ENCODE data around the gene FOXE1.

Gene FOXE1

DNA sequence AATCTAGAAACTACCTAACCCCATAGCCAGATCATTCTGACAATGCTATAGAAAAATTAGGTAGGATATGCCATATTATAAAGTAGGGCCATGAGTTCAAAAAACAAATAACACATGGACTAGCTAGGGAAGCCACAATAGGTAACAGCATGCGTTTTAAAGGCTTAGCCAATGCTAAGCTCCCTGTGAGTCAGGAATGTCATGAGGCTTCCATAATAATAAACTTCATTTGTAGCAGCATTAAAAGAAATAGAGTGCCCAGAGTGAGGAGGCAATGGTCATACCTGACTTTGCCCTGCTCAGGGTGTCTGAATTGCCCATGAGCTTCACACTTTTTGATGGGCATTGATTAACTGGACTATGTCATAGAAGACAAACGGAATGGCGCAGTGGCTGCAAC lies 15.8 kb downstream of the FOXE1 start:
- no peak for DNase-seq (ENCODE audit: low read depth in 1 of 2, low spot score in 1 of 2)
- Histone ChIP-seq H3K27me3 (ENCODE audit: insufficient read depth, poor library complexity, severe bottlenecking) (no peaks in the 10 kb centered on the region), H3K4me3 (replicated peaks; ENCODE audit: insufficient read depth, low read length) (no peak overlapping the region), H3K27ac (replicated peaks) (no peak overlapping the region)
- TF ChIP-seq, protein P1, sequence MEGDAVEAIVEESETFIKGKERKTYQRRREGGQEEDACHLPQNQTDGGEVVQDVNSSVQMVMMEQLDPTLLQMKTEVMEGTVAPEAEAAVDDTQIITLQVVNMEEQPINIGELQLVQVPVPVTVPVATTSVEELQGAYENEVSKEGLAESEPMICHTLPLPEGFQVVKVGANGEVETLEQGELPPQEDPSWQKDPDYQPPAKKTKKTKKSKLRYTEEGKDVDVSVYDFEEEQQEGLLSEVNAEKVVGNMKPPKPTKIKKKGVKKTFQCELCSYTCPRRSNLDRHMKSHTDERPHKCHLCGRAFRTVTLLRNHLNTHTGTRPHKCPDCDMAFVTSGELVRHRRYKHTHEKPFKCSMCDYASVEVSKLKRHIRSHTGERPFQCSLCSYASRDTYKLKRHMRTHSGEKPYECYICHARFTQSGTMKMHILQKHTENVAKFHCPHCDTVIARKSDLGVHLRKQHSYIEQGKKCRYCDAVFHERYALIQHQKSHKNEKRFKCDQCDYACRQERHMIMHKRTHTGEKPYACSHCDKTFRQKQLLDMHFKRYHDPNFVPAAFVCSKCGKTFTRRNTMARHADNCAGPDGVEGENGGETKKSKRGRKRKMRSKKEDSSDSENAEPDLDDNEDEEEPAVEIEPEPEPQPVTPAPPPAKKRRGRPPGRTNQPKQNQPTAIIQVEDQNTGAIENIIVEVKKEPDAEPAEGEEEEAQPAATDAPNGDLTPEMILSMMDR (IDR thresholded peaks at IDR 0.05; ENCODE audit: insufficient read depth, low read length) = no peak
- TF ChIP-seq, protein P2, sequence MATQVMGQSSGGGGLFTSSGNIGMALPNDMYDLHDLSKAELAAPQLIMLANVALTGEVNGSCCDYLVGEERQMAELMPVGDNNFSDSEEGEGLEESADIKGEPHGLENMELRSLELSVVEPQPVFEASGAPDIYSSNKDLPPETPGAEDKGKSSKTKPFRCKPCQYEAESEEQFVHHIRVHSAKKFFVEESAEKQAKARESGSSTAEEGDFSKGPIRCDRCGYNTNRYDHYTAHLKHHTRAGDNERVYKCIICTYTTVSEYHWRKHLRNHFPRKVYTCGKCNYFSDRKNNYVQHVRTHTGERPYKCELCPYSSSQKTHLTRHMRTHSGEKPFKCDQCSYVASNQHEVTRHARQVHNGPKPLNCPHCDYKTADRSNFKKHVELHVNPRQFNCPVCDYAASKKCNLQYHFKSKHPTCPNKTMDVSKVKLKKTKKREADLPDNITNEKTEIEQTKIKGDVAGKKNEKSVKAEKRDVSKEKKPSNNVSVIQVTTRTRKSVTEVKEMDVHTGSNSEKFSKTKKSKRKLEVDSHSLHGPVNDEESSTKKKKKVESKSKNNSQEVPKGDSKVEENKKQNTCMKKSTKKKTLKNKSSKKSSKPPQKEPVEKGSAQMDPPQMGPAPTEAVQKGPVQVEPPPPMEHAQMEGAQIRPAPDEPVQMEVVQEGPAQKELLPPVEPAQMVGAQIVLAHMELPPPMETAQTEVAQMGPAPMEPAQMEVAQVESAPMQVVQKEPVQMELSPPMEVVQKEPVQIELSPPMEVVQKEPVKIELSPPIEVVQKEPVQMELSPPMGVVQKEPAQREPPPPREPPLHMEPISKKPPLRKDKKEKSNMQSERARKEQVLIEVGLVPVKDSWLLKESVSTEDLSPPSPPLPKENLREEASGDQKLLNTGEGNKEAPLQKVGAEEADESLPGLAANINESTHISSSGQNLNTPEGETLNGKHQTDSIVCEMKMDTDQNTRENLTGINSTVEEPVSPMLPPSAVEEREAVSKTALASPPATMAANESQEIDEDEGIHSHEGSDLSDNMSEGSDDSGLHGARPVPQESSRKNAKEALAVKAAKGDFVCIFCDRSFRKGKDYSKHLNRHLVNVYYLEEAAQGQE (IDR thresholded peaks at IDR 0.05; ENCODE audit: insufficient replicate concordance, low read depth) = no peak
- no peak for TF ChIP-seq SPI1 (IDR thresholded peaks at IDR 0.05; ENCODE audit: borderline replicate concordance, low read depth)

DNA sequence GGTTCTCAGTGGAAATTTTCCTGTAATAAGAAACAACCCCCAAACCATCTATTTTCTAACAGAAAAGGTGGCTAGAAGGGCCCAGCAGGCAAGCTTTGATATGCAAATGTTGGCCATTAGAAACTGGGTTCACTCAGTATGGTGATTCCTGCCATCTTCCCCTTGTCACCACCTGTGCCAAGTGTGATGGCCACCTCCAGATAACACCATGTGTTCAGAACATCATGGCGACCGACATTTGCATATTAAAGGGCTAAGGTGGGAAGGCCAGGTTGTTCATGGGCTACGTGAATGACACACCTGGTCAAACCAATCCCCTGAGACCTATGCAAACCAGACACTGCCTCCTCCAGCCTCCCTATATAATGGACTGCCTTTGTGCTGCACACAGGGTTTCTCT lies 20.4 kb downstream of the FOXE1 start:
- no peak for DNase-seq (ENCODE audit: low read depth in 1 of 2, low spot score in 1 of 2)
- H3K27ac ChIP-seq (replicated peaks) = no peak overlapping the region
- TF ChIP-seq, protein P2 (IDR thresholded peaks at IDR 0.05; ENCODE audit: insufficient replicate concordance, low read depth) = no peak
- TF ChIP-seq POLR2AphosphoS5 (IDR thresholded peaks at IDR 0.05; ENCODE audit: low read depth) (no peak), SPI1 (IDR thresholded peaks at IDR 0.05; ENCODE audit: borderline replicate concordance, low read depth) (no peak)
- TF ChIP-seq, protein P1 (IDR thresholded peaks at IDR 0.05; ENCODE audit: insufficient read depth, low read length) = no peak
- no peak overlapping the region for H3K4me3 ChIP-seq (replicated peaks; ENCODE audit: insufficient read depth, low read length)
- H3K27me3 ChIP-seq (ENCODE audit: insufficient read depth, poor library complexity, severe bottlenecking) = no peaks in the 10 kb centered on the region

DNA sequence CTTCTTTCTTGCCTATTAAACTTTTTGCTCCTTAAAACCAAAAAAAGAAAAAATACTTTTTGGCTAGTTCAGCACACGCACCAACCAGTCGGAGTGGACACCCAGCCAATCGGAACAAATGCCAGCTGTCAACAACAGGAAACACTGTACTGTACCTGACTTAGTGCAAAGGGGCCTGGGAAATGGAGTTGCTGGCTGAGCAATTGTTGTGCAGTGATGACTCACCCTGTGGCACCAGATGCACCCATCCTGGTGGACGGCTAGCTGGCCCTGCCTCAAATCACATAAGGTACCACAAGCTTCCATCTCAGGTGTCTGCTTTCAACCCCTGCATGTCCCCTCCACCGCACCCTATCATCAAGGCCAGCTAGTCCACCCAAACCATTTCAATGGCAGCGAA lies 20.9 kb downstream of the FOXE1 start:
- H3K27ac ChIP-seq (replicated peaks) = no peak overlapping the region
- DNase-seq (ENCODE audit: low read depth in 1 of 2, low spot score in 1 of 2) = no peak
- TF ChIP-seq GABPA (IDR thresholded peaks at IDR 0.05; ENCODE audit: low read depth) (no peak), POLR2AphosphoS5 (IDR thresholded peaks at IDR 0.05; ENCODE audit: low read depth) (no peak), SPI1 (IDR thresholded peaks at IDR 0.05; ENCODE audit: borderline replicate concordance, low read depth) (no peak)
- TF ChIP-seq, protein P1 (IDR thresholded peaks at IDR 0.05; ENCODE audit: insufficient read depth, low read length) = no peak
- TF ChIP-seq, protein P2 (IDR thresholded peaks at IDR 0.05; ENCODE audit: insufficient replicate concordance, low read depth) = no peak

More for the DNA sequence above, 20.9 kb downstream of the FOXE1 start:
- Histone ChIP-seq H3K4me3 (replicated peaks; ENCODE audit: insufficient read depth, low read length) (no peak overlapping the region), H3K27me3 (ENCODE audit: insufficient read depth, poor library complexity, severe bottlenecking) (no peaks in the 10 kb centered on the region)
